GM18517 (cell line): ENCODE data around the gene OR10H2.
"Not testable (repeated sequence)": the region's sequence is repeated elsewhere in the genome, so short reads cannot be mapped to it uniquely, and the experiment has no call there.

ENCODE experiments used
- ATAC-seq: cut with Tn5 transposase; IDR thresholded peaks from one replicate; pipeline ENCODE4 v1.9.1; 2021; ENCODE audit warnings: mild to moderate bottlenecking, moderate library complexity; ENCODE audit not compliant: unreplicated experiment

OR10H2 gene

GRCh38 chr19:15727724-15728123 is at the start of gene OR10H2:
OR10H2 (plus strand) TSS chr19:15728024; CDS start chr19:15728044, 20 bp downstream.
- no peak for ATAC-seq

- ATAC-seq: no peak
These were observed 48.7 kb upstream of the OR10H2 start for GRCh38 chr19:15679089-15679488.

GRCh38 chr19:15679865-15680264 is 48.0 kb upstream of the OR10H2 start:
- ATAC-seq: not testable (repeated sequence)

GRCh38 chr19:15680478-15681322 is 47.1 kb upstream of the OR10H2 start:
- ATAC-seq: no peak

GRCh38 chr19:15683411-15683810 is 44.4 kb upstream of the OR10H2 start:
- no peak for ATAC-seq

GRCh38 chr19:15684828-15685227 is 43.0 kb upstream of the OR10H2 start:
- no peak for ATAC-seq

- no peak for ATAC-seq
These were observed 31.1 kb upstream of the OR10H2 start for GRCh38 chr19:15696654-15697194.

- ATAC-seq: no peak
These were observed 25.9 kb upstream of the OR10H2 start for GRCh38 chr19:15701757-15702533.

GRCh38 chr19:15702534-15702930 is 25.3 kb upstream of the OR10H2 start:
- no peak for ATAC-seq

GRCh38 chr19:15714638-15715037 is 13.2 kb upstream of the OR10H2 start:
- no peak for ATAC-seq

- ATAC-seq: no peak
These were observed 12.2 kb upstream of the OR10H2 start for GRCh38 chr19:15715642-15716041.

- no peak for ATAC-seq
These were observed 10.0 kb upstream of the OR10H2 start for GRCh38 chr19:15717809-15718208.

GRCh38 chr19:15721268-15721667 is 6.6 kb upstream of the OR10H2 start:
- no peak for ATAC-seq

- no peak for ATAC-seq
These were observed 4.9 kb upstream of the OR10H2 start for GRCh38 chr19:15722956-15723355.

GRCh38 chr19:15730538-15730937 is 2.7 kb downstream of the OR10H2 start:
- no peak for ATAC-seq

- no peak for ATAC-seq
These were observed 4.6 kb downstream of the OR10H2 start for GRCh38 chr19:15732388-15732787.

GRCh38 chr19:15733895-15734294 is 6.1 kb downstream of the OR10H2 start:
- no peak for ATAC-seq

GRCh38 chr19:15737722-15738121 is 9.9 kb downstream of the OR10H2 start, which contains the start of gene OR10H3:
OR10H3 (plus strand) TSS chr19:15737985; CDS start chr19:15741393, 3,408 bp downstream.
- ATAC-seq: no peak

GRCh38 chr19:15740785-15741184 is 13.0 kb downstream of the OR10H2 start:
- ATAC-seq: no peak

- no peak for ATAC-seq
These were observed 20.4 kb downstream of the OR10H2 start for GRCh38 chr19:15748239-15748638.

- ATAC-seq: no peak
These were observed 30.6 kb downstream of the OR10H2 start for GRCh38 chr19:15758379-15758778.
